Panc1 (cell line): Measurements from ENCODE around the gene USP48.

Experiments used
- POLR2AphosphoS5 ChIP-seq: IDR thresholded peaks from 2 replicates; pipeline ENCODE4 v1.6.1; 2012; ENCODE audit warnings: mild to moderate bottlenecking, low read depth, low read length, moderate library complexity
- TF ChIP-seq, protein P1 (sequence below): fragments of 450-650 bp; IDR thresholded peaks from 2 replicates; pipeline ENCODE4 v1.5.1; 2017; ENCODE audit warnings: mild to moderate bottlenecking
- TF ChIP-seq, protein P2 (sequence below), 2 experiments: IDR thresholded peaks; 2 replicates each; pipeline ENCODE4 v1.6.1; 2011 to 2012; ENCODE audit warnings: low read depth in 2 of 2, control low read depth in 1 of 2, low read length in 1 of 2, mild to moderate bottlenecking in 1 of 2, moderate library complexity in 1 of 2; ENCODE audit not compliant: insufficient read depth in 1 of 2

DNA sequence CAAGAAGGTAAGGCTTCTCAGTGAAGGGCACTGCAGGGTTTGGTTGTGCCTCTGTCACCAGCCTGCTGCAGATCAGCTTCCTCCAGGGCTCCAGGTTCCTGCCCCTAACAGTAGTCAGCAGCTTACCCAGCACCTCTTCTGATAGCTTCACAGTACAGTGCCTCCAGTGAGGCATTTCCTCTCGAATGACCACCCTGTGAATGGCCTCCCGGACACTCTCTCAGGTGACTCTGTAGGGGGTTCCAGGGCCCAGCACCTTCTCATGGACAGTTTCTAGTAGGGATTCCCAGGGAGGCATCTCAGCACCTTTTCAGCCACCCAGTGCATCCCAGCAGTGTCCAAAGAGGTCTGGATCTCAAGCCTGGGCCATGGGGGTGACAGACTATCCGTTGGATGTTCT lies 28.4 kb downstream of the USP48 start:
- TF ChIP-seq, protein P1, sequence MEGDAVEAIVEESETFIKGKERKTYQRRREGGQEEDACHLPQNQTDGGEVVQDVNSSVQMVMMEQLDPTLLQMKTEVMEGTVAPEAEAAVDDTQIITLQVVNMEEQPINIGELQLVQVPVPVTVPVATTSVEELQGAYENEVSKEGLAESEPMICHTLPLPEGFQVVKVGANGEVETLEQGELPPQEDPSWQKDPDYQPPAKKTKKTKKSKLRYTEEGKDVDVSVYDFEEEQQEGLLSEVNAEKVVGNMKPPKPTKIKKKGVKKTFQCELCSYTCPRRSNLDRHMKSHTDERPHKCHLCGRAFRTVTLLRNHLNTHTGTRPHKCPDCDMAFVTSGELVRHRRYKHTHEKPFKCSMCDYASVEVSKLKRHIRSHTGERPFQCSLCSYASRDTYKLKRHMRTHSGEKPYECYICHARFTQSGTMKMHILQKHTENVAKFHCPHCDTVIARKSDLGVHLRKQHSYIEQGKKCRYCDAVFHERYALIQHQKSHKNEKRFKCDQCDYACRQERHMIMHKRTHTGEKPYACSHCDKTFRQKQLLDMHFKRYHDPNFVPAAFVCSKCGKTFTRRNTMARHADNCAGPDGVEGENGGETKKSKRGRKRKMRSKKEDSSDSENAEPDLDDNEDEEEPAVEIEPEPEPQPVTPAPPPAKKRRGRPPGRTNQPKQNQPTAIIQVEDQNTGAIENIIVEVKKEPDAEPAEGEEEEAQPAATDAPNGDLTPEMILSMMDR, result no peak
- no peak for TF ChIP-seq POLR2AphosphoS5
- TF ChIP-seq, protein P2, sequence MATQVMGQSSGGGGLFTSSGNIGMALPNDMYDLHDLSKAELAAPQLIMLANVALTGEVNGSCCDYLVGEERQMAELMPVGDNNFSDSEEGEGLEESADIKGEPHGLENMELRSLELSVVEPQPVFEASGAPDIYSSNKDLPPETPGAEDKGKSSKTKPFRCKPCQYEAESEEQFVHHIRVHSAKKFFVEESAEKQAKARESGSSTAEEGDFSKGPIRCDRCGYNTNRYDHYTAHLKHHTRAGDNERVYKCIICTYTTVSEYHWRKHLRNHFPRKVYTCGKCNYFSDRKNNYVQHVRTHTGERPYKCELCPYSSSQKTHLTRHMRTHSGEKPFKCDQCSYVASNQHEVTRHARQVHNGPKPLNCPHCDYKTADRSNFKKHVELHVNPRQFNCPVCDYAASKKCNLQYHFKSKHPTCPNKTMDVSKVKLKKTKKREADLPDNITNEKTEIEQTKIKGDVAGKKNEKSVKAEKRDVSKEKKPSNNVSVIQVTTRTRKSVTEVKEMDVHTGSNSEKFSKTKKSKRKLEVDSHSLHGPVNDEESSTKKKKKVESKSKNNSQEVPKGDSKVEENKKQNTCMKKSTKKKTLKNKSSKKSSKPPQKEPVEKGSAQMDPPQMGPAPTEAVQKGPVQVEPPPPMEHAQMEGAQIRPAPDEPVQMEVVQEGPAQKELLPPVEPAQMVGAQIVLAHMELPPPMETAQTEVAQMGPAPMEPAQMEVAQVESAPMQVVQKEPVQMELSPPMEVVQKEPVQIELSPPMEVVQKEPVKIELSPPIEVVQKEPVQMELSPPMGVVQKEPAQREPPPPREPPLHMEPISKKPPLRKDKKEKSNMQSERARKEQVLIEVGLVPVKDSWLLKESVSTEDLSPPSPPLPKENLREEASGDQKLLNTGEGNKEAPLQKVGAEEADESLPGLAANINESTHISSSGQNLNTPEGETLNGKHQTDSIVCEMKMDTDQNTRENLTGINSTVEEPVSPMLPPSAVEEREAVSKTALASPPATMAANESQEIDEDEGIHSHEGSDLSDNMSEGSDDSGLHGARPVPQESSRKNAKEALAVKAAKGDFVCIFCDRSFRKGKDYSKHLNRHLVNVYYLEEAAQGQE (IDR thresholded peaks at IDR 0.05; ENCODE audit: insufficient read depth in 1 of 2, low read depth in 2 of 2, low read length in 1 of 2), result no peak
